Caco-2 (cell line): Measurements from ENCODE around the gene LRRC47. TPM values are rescaled to one million over a fixed set of nuclear protein-coding genes. Genes with fewer than 3 reads are reported as not detected.

ENCODE experiments used
- BruUV-seq: library from RNA; stranded (reverse); fragments of 400-500 nt; replicated peaks from 2 replicates; lab custom pipeline; 2021; lab: Mats Ljungman, UMichigan
- CTCF ChIA-PET: fragments of 300-600 bp; sonication (Branson Sonifier 250); formaldehyde crosslinking; loops from one replicate; lab custom pipeline; 2022; ENCODE audit warnings: antibody characterized with exemption; lab: Charles Lee
- POLR2A ChIA-PET: fragments of 300-600 bp; sonication (Branson Sonifier 250); formaldehyde crosslinking; loops from one replicate; lab custom pipeline; 2022; ENCODE audit warnings: antibody characterized with exemption; lab: Charles Lee
- DNase-seq, 2 experiments: peaks; one replicate each; pipeline versions ENCODE4 v3.0.0 to v3.0.0-alpha.2; 2020 to 2022
- H3K27me3 ChIP-seq: replicated peaks from 2 replicates; pipeline ENCODE4 v1.6.0; 2011; ENCODE audit warnings: low read length; ENCODE audit not compliant: control insufficient read depth, insufficient read depth
- H3K36me3 ChIP-seq: 2 replicates; pipeline ENCODE4 v1.5.1; 2011; ENCODE audit warnings: low read length; ENCODE audit not compliant: control insufficient read depth, insufficient read depth
- H3K4me1 ChIP-seq: fragments of 250-450 bp; sonication (Bioruptor Pico); 2 replicates; pipeline ENCODE4 v1.5.1; 2020; ENCODE audit warnings: mild to moderate bottlenecking
- H3K4me3 ChIP-seq: 2 replicates; pipeline ENCODE4 v1.5.1; 2011; ENCODE audit warnings: low read depth, mild to moderate bottlenecking, control low read depth, low read length
- H3K9me3 ChIP-seq: fragments of 250-450 bp; sonication (Bioruptor Pico); 2 replicates; pipeline ENCODE4 v1.5.1; 2020; ENCODE audit warnings: mild to moderate bottlenecking, moderate library complexity
- H3K27ac Mint-ChIP-seq: one replicate; pipeline ENCODE4 v1.8.0; 2022; ENCODE audit warnings: mixed read lengths; ENCODE audit not compliant: unreplicated experiment
- H3K27me3 Mint-ChIP-seq: one replicate; pipeline ENCODE4 v1.8.0; 2022; ENCODE audit warnings: mixed read lengths; ENCODE audit not compliant: insufficient read depth, unreplicated experiment
- H3K36me3 Mint-ChIP-seq: one replicate; pipeline ENCODE4 v1.8.0; 2022; ENCODE audit warnings: mild to moderate bottlenecking, mixed read lengths; ENCODE audit not compliant: insufficient read depth, unreplicated experiment
- H3K4me1 Mint-ChIP-seq: one replicate; pipeline ENCODE4 v1.8.0; 2022; ENCODE audit warnings: low read depth, mixed read lengths; ENCODE audit not compliant: unreplicated experiment
- H3K4me3 Mint-ChIP-seq: one replicate; pipeline ENCODE4 v1.8.0; 2022; ENCODE audit warnings: mild to moderate bottlenecking, moderate library complexity, mixed read lengths; ENCODE audit not compliant: unreplicated experiment
- H3K9me3 Mint-ChIP-seq: one replicate; pipeline ENCODE4 v1.8.0; 2022; ENCODE audit warnings: mixed read lengths; ENCODE audit not compliant: unreplicated experiment
- CTCF ChIP-seq, 2 experiments: fragments of 200-600 bp in 1 of 2; IDR thresholded peaks; 1 replicate in 1 of 2; 2 replicates in 1 of 2; pipeline versions ENCODE4 v1.5.1 to v1.8.0; 2011 to 2022; ENCODE audit warnings: antibody characterized with exemption in 1 of 2, control low read depth in 1 of 2, inconsistent platforms in 1 of 2, low read depth in 1 of 2, low read length in 1 of 2, mild to moderate bottlenecking in 1 of 2, moderate library complexity in 1 of 2; ENCODE audit not compliant: insufficient read depth in 1 of 2, severe bottlenecking in 1 of 2, unreplicated experiment in 1 of 2
- intact Hi-C: fragments of 100-400 bp; cut with micrococcal nuclease; formaldehyde crosslinking; loops from one replicate; pipeline ENCODE4 v1.10.0; 2022; ENCODE audit not compliant: unreplicated experiment
- total RNA-seq: library from RNA; stranded (reverse); gene quantifications from 2 replicates; pipeline ENCODE4 v1.2.3, GENCODE V29; 2022

The LRRC47 gene
- total RNA-seq, 1 experiment from 2014 or later, result 48.5 TPM

- no peak overlapping the region for H3K4me3 Mint-ChIP-seq
- no peak for DNase-seq
- CTCF ChIA-PET, result no interaction called here
- Histone ChIP-seq H3K27me3 (no peaks in the 10 kb centered on the region), H3K36me3 (no peaks in the 10 kb centered on the region), H3K4me3 (no peak overlapping the region), H3K9me3 (no peaks in the 10 kb centered on the region), H3K4me1 (no peaks in the 10 kb centered on the region)
- POLR2A ChIA-PET, result no interaction called here
- no TSS peak for BruUV-seq
- no peaks in the 10 kb centered on the region for H3K9me3 Mint-ChIP-seq
- no peaks in the 10 kb centered on the region for H3K27me3 Mint-ChIP-seq
- intact Hi-C loops, result no loop called here
- H3K27ac Mint-ChIP-seq, result no peak overlapping the region
- H3K4me1 Mint-ChIP-seq, result peaks cover 6% of the 10 kb centered on the region
- no peak for TF ChIP-seq CTCF (IDR thresholded peaks at IDR 0.05; ENCODE audit: insufficient read depth in 1 of 2, low read depth in 1 of 2, low read length in 1 of 2, severe bottlenecking in 1 of 2, unreplicated experiment in 1 of 2)
- H3K36me3 Mint-ChIP-seq, result no peaks in the 10 kb centered on the region
These were observed 51.7 kb downstream of the LRRC47 start for GRCh38 chr1:3744646-3745045.

GRCh38 chr1:3743826-3744225, 52.5 kb downstream of the LRRC47 start:
- Mint-ChIP-seq H3K27me3 (no peaks in the 10 kb centered on the region), H3K36me3 (no peaks in the 10 kb centered on the region), H3K27ac (no peak overlapping the region), H3K9me3 (no peaks in the 10 kb centered on the region), H3K4me3 (no peak overlapping the region), H3K4me1 (peaks cover 6% of the 10 kb centered on the region)
- Histone ChIP-seq H3K9me3 (no peaks in the 10 kb centered on the region), H3K36me3 (no peaks in the 10 kb centered on the region), H3K4me1 (no peaks in the 10 kb centered on the region), H3K4me3 (no peak overlapping the region), H3K27me3 (no peaks in the 10 kb centered on the region)
- no peak for TF ChIP-seq CTCF (IDR thresholded peaks at IDR 0.05; ENCODE audit: insufficient read depth in 1 of 2, low read depth in 1 of 2, low read length in 1 of 2, severe bottlenecking in 1 of 2, unreplicated experiment in 1 of 2)
- ChIA-PET POLR2A (no interaction called here), CTCF (no interaction called here)
- BruUV-seq, result no TSS peak
- no peak for DNase-seq
- intact Hi-C loops, result no loop called here

- H3K36me3 ChIP-seq, result no peaks in the 10 kb centered on the region
- intact Hi-C loops, result no loop called here
- Mint-ChIP-seq H3K36me3 (no peaks in the 10 kb centered on the region), H3K9me3 (no peaks in the 10 kb centered on the region), H3K4me3 (no peak overlapping the region), H3K4me1 (peaks cover 5% of the 10 kb centered on the region), H3K27me3 (no peaks in the 10 kb centered on the region), H3K27ac (no peak overlapping the region)
- CTCF ChIA-PET, result no interaction called here
- no peak for TF ChIP-seq CTCF (IDR thresholded peaks at IDR 0.05; ENCODE audit: insufficient read depth in 1 of 2, low read depth in 1 of 2, low read length in 1 of 2, severe bottlenecking in 1 of 2, unreplicated experiment in 1 of 2)
- no TSS peak for BruUV-seq
- no peak overlapping the region for H3K4me3 ChIP-seq
- H3K27me3 ChIP-seq, result no peaks in the 10 kb centered on the region
- H3K9me3 ChIP-seq, result no peaks in the 10 kb centered on the region
- no peak for DNase-seq
- POLR2A ChIA-PET, result no interaction called here
- no peaks in the 10 kb centered on the region for H3K4me1 ChIP-seq
These were observed 52.9 kb downstream of the LRRC47 start for GRCh38 chr1:3743421-3743820.
